HCT116 (cell line): ENCODE measurements around the gene STARD5. TPM values are rescaled to one million over a fixed set of nuclear protein-coding genes. Genes with fewer than 3 reads are reported as not detected.

Experiments used
- ATAC-seq: fragments of 200-7000 bp; cut with Tn5 transposase; 2 replicates; pipeline ENCODE4 v1.9.1; 2020; ENCODE audit warnings: mild to moderate bottlenecking, moderate library complexity
- BruUV-seq: library from RNA; stranded (reverse); fragments of 400-500 nt; replicated peaks from 2 replicates; lab custom pipeline; 2021; lab: Mats Ljungman, UMichigan
- CTCF ChIA-PET: fragments of 300-600 bp; sonication (Branson Sonifier 250); formaldehyde crosslinking; loops from one replicate; lab custom pipeline; 2021; ENCODE audit warnings: antibody characterized with exemption; lab: Charles Lee
- POLR2A ChIA-PET: fragments of 300-600, 350-600 bp; sonication (Branson Sonifier 250); formaldehyde crosslinking; loops from one replicate; lab custom pipeline; 2021; ENCODE audit warnings: antibody characterized with exemption; lab: Charles Lee
- RAD21 ChIA-PET, 2 experiments: fragments of 300-600 bp; sonication (Branson Sonifier 250); formaldehyde crosslinking; loops; one replicate each; lab custom pipeline; 2023; ENCODE audit warnings: low total read pairs in 2 of 2; ENCODE audit not compliant: uncharacterized antibody in 2 of 2, unreplicated experiment in 2 of 2, low non-redundant PET in 1 of 2; lab: Charles Lee
- DNase-seq: peaks from one replicate; pipeline ENCODE4 v3.0.0-alpha.2; 2010; ENCODE audit warnings: low read depth, low spot score
- H2AFZ ChIP-seq: fragments of 200-600 bp; shearing (Covaris generic), sonication (generic); 2 replicates; pipeline ENCODE4 v1.6.1; 2017; ENCODE audit warnings: low read depth, mixed run types, mixed read lengths, antibody characterized with exemption, low read length; ENCODE audit not compliant: poor library complexity, severe bottlenecking
- H3K27ac ChIP-seq: 2 replicates; pipeline ENCODE4 v1.5.1; 2012; ENCODE audit warnings: low read depth, low read length
- H3K27me3 ChIP-seq: fragments of 200-600 bp; sonication (generic); 2 replicates; pipeline ENCODE4 v1.6.1; 2016; ENCODE audit warnings: mixed run types, low read length, mixed read lengths; ENCODE audit not compliant: insufficient read depth
- H3K36me3 ChIP-seq, 2 experiments: fragments of 200-500 bp in 1 of 2; fragments of 200-600 bp in 1 of 2; sonication (Bioruptor generic) in 1 of 2; sonication (generic) in 1 of 2; 2 replicates each; pipeline versions ENCODE4 v1.5.1 to v1.6.1; 2014 to 2016; ENCODE audit warnings: low read length in 2 of 2, inconsistent platforms in 1 of 2, mixed read lengths in 1 of 2, mixed run types in 1 of 2; ENCODE audit not compliant: insufficient read depth in 2 of 2, control insufficient read depth in 1 of 2
- H3K4me1 ChIP-seq, 2 experiments: fragments of 200-600 bp in 1 of 2; sonication (generic) in 1 of 2; 2 replicates each; pipeline versions ENCODE4 v1.5.1 to v1.6.1; 2012 to 2017; ENCODE audit warnings: low read length in 2 of 2, inconsistent platforms in 1 of 2, mild to moderate bottlenecking in 1 of 2, mixed read lengths in 1 of 2, mixed run types in 1 of 2, moderate library complexity in 1 of 2; ENCODE audit not compliant: insufficient read depth in 2 of 2, control insufficient read depth in 1 of 2
- H3K4me2 ChIP-seq: fragments of 200-600 bp; sonication (generic); 2 replicates; pipeline ENCODE4 v1.6.1; 2017; ENCODE audit warnings: mixed run types, low read length, mixed read lengths
- H3K4me3 ChIP-seq, 2 experiments: fragments of 200-600 bp in 1 of 2; sonication (generic) in 1 of 2; replicated peaks in 1 of 2; 2 replicates each; pipeline ENCODE4 v1.5.1; 2011 to 2016; ENCODE audit warnings: low read length in 2 of 2, control low read depth in 1 of 2, low read depth in 1 of 2, mild to moderate bottlenecking in 1 of 2, mixed read lengths in 1 of 2, mixed run types in 1 of 2
- H3K79me2 ChIP-seq: fragments of 200-600 bp; sonication (generic); 2 replicates; pipeline ENCODE4 v1.6.1; 2017; ENCODE audit warnings: mild to moderate bottlenecking, mixed run types, low read length, moderate library complexity, mixed read lengths; ENCODE audit not compliant: insufficient read depth
- H3K9ac ChIP-seq: fragments of 200-600 bp; sonication (generic); 2 replicates; pipeline ENCODE4 v1.6.1; 2016; ENCODE audit warnings: low read length, mixed read lengths
- H3K9me2 ChIP-seq: fragments of 200-600 bp; sonication (generic), shearing (Covaris generic); 2 replicates; pipeline ENCODE4 v1.6.1; 2017; ENCODE audit warnings: mixed run types, mild to moderate bottlenecking, moderate library complexity; ENCODE audit not compliant: insufficient read depth
- H3K9me3 ChIP-seq, 2 experiments: fragments of 200-500 bp in 1 of 2; fragments of 200-600 bp in 1 of 2; sonication (Bioruptor generic) in 1 of 2; sonication (generic) in 1 of 2; 2 replicates each; pipeline ENCODE4 v1.6.1; 2014 to 2017; ENCODE audit warnings: low read length in 2 of 2, mixed read lengths in 2 of 2, inconsistent platforms in 1 of 2, low read depth in 1 of 2, mild to moderate bottlenecking in 1 of 2, mixed run types in 1 of 2, moderate library complexity in 1 of 2; ENCODE audit not compliant: control insufficient read depth in 1 of 2, insufficient read depth in 1 of 2
- H4K20me1 ChIP-seq: fragments of 200-600 bp; sonication (generic), shearing (Covaris generic); 2 replicates; pipeline ENCODE4 v1.6.1; 2017; ENCODE audit warnings: mixed run types, mild to moderate bottlenecking, moderate library complexity; ENCODE audit not compliant: insufficient read depth
- CBX3 ChIP-seq: IDR thresholded peaks from 2 replicates; pipeline ENCODE4 v1.6.1; 2012; ENCODE audit warnings: low read depth
- CEBPB ChIP-seq: IDR thresholded peaks from 2 replicates; pipeline ENCODE4 v1.6.1; 2012; ENCODE audit warnings: low read depth
- CTCF ChIP-seq, 3 experiments: fragments of 200-600 bp in 1 of 3; sonication (generic) in 1 of 3; IDR thresholded peaks in 2 of 3; conservative IDR thresholded peaks in 1 of 3; 2 replicates each; pipeline ENCODE4 v1.5.1; 2012 to 2017; ENCODE audit warnings: low read depth in 2 of 3, low read length in 2 of 3, antibody characterized with exemption in 1 of 3, borderline replicate concordance in 1 of 3, control low read depth in 1 of 3, mild to moderate bottlenecking in 1 of 3, mixed read lengths in 1 of 3, mixed run types in 1 of 3, moderate library complexity in 1 of 3; ENCODE audit not compliant: insufficient read depth in 1 of 3
- EGR1 ChIP-seq: IDR thresholded peaks from 2 replicates; pipeline ENCODE4 v1.6.1; 2012; ENCODE audit warnings: low read depth
- EZH2phosphoT487 ChIP-seq: fragments of 200-600 bp; IDR thresholded peaks from 2 replicates; pipeline ENCODE4 v1.6.1; 2018; ENCODE audit warnings: antibody characterized with exemption, borderline replicate concordance
- FOSL1 ChIP-seq: IDR thresholded peaks from 2 replicates; pipeline ENCODE4 v1.6.1; 2012; ENCODE audit warnings: low read depth
- POLR2A ChIP-seq: IDR thresholded peaks from 2 replicates; pipeline ENCODE4 v1.7.0; 2011; ENCODE audit warnings: borderline replicate concordance; ENCODE audit not compliant: insufficient read depth, insufficient read length; ENCODE audit errors: extremely low read depth
- REST ChIP-seq: IDR thresholded peaks from 2 replicates; pipeline ENCODE4 v1.6.1; 2012; ENCODE audit warnings: low read depth
- SIN3A ChIP-seq: IDR thresholded peaks from 2 replicates; pipeline ENCODE4 v1.6.1; 2012; ENCODE audit warnings: low read depth
- TCF7L2 ChIP-seq: IDR thresholded peaks from 2 replicates; pipeline ENCODE4 v1.7.0; 2011; ENCODE audit warnings: borderline replicate concordance, inconsistent platforms; ENCODE audit not compliant: insufficient read depth, insufficient read length; ENCODE audit errors: extremely low read depth
- YY1 ChIP-seq: IDR thresholded peaks from 2 replicates; pipeline ENCODE4 v1.6.1; 2011; ENCODE audit warnings: low read length, low read depth, moderate library complexity, mild to moderate bottlenecking; ENCODE audit not compliant: insufficient replicate concordance; ENCODE audit errors: extremely low read depth
- ZBTB33 ChIP-seq: IDR thresholded peaks from 2 replicates; pipeline ENCODE4 v1.6.1; 2011; ENCODE audit warnings: mild to moderate bottlenecking, low read length, moderate library complexity; ENCODE audit not compliant: insufficient replicate concordance; ENCODE audit errors: extremely low read depth
- intact Hi-C: fragments of 100-400 bp; cut with micrococcal nuclease; formaldehyde crosslinking; loops from 2 replicates; pipeline ENCODE4 v1.10.0; 2022
- total RNA-seq: library from RNA; stranded (reverse); gene quantifications from one replicate; pipeline ENCODE4 v1.2.1, GENCODE V29; 2021; ENCODE audit not compliant: unreplicated experiment

The STARD5 gene
- total RNA-seq, 1 experiment from 2014 or later, result 4.0 TPM

- TF ChIP-seq ZBTB33 (no peak), POLR2A (no peak), EGR1 (no peak)
These were observed 37.3 kb downstream of the STARD5 start (continued) for GRCh38 chr15:81286621-81287121.

GRCh38 chr15:81285461-81285860 is 38.5 kb downstream of the STARD5 start:
- Histone ChIP-seq H4K20me1 (no peaks in the 10 kb centered on the region), H3K9me2 (no peaks in the 10 kb centered on the region), H3K9ac (no peak overlapping the region), H3K79me2 (no peaks in the 10 kb centered on the region), H3K27me3 (no peaks in the 10 kb centered on the region), H3K4me2 (no peak overlapping the region), H3K36me3 (no peaks in the 10 kb centered on the region), H3K27ac (no peak overlapping the region), H2AFZ (no peak overlapping the region), H3K4me3 (no peak overlapping the region), H3K4me1 (no peaks in the 10 kb centered on the region), H3K9me3 (no peaks in the 10 kb centered on the region)
- ChIA-PET RAD21 (no interaction called here), POLR2A (no interaction called here), CTCF (interaction anchor here (1.8 kb wide), 1 partner anchor 19 kb away, joined by 5 read pairs; no protein-coding TSS in a partner anchor)
- no peak for TF ChIP-seq POLR2A
- no peak for TF ChIP-seq CTCF (IDR thresholded peaks at IDR 0.05 in 2 of 3, conservative IDR thresholded peaks at IDR 0.05 in 1 of 3; ENCODE audit: borderline replicate concordance in 1 of 3, insufficient read depth in 1 of 3, low read depth in 2 of 3, low read length in 2 of 3)
- TF ChIP-seq YY1, result no peak
- no peak for TF ChIP-seq CBX3
- no peak for TF ChIP-seq ZBTB33
- no peak for TF ChIP-seq FOSL1
- TF ChIP-seq TCF7L2, result no peak
- no peak for TF ChIP-seq SIN3A
- TF ChIP-seq CEBPB, result no peak
- no peak for TF ChIP-seq REST
- no peak for TF ChIP-seq EZH2phosphoT487
- no peak for DNase-seq
- no TSS peak for BruUV-seq
- ATAC-seq, result no peak
- intact Hi-C loops, result no loop called here
